ENCODE data around the gene RER1.

The RER1 gene

GRCh38 chr1:2409745-2410144 lies 18.1 kb downstream of the RER1 start:
- no peak for DNase-seq

- DNase-seq = no peak
These were observed 20.3 kb downstream of the RER1 start for GRCh38 chr1:2411801-2412394.

GRCh38 chr1:2412395-2412772 lies 20.7 kb downstream of the RER1 start, which contains the start of gene PEX10:
TSS of gene PEX10 (minus strand) at chr1:2412564. CDS start at chr1:2412502, 62 bp downstream.
- peak; percentile 95 for DNase-seq

DNA sequence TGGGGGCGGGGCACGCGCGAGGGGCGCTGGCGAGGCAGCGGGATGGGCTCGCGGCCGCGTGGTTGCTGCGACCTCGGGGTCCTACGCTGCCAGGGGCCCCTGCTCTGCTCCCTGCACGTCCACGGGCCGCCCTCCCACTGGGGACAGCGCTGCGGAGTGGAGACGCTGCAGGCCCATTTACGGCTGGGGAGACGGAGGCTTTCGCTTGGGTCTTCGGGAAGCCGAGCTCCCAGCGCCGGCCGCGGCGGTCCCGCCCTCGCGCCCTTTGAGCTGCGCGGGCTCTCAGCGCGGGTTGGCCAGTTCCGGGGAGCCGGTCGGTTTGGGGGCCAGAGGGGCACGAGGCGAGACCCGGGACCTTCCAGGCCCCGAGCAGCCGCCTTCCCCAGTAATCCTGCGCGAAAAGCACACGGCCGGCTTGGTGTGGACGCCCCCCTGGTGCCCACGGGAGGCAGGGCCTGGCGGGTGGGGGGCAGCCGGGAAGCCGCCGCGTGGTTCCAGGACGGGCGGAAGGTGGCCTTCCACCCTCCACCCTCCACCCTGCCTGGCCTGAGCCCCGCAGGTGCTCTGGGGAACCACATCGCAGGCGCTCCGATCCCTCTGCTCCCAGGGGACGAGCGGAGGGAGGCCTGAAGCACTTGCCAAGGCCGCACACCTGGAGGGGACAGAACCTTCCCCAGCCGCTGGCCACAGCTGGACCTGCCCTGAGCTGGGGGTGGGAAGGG lies 21.3 kb downstream of the RER1 start:
- DNase-seq = no peak

GRCh38 chr1:2413495-2414296 lies 22.1 kb downstream of the RER1 start:
- DNase-seq = no peak

DNA sequence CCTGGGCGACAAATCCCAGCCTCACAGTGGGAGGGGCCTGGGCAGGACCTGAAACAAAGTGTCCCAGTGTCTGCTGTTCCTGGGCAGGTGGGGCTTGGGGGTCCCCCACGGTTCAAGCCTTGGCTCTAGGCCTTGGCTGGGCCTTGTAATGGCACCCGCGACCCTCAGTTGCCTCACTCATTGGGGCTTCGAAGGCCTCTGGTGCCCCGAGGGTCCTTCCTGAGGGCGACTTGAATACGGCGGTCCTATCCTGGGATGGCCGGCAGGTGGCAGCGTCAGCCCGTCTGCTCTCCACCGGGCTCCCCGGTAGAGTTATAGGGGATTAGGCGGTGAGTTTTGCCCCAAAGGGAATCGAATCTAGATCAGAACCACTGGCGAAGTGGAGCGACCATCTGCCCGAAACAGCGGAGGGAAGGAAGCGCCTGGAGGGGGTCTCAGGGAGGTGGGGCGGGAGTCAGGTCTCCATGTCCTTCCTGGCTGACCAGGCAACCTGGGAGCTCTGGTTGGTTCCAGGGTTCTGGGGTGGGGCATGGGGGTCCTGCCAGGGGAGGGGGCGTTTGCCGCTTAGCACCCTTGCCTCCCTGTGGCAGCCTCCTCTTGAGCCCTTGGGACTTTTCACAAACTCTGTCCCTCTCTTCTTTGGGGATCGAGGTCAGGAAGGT lies 22.8 kb downstream of the RER1 start:
- DNase-seq = peak; percentile 55

GRCh38 chr1:2415337-2415736 lies 23.7 kb downstream of the RER1 start:
- DNase-seq = no peak

GRCh38 chr1:2415801-2416208 lies 24.2 kb downstream of the RER1 start:
- no peak for DNase-seq

DNA sequence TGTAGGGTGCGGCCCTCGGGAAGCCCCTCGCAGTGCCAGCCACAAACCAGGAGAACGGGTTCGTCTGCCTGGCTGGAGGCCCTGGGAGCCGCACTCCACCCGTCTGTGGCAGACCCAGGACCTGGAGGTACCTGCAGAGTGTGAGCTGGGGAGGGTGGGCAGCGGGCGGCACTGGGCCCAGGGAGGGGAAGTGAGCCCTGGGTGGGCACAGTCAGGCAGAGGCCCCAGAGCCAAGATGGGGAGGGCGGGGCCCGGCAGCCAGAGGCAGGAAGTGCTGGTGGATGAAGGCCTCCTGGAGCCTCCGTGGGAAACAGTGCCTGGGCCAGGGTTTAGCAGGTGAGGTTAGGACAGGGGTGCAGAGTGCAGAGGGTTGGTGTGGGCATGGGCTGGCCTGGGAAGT lies 24.8 kb downstream of the RER1 start:
- DNase-seq = no peak

DNA sequence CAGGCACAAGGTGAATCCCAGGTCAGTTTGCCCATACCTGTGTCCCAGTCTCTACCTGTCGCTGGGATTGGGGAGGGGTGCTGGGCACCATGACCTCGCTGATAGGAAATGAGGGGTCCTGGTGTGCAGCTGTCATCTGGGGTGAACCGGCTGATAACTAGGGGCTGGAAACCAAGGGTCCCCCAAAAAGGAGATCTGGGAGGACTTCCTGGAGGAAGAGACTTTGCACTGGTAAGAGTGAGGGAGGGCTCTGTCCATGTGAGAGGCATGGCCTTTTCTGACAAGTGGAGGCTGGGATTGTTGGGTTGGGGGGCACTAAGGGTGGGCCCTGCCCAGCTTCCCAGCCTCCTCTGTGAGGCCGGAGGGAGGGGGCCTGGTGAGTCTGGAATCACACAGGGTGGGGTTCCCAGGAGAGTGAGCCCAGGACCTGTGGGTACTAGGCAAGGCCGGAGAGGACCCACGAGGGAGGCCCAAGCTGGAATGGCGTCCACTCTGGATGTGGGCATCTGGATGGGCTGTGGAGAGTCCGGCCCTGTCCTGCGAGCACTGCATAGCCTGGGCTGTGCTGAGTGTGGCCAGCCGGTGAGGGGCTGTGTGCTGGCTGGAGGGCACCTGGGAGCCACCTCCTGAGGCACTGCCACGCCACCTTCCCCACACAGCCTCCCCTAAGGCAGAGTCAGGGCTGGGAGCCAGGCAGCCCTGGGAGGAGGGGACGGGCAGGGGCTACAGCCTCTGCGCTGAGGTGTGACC lies 25.6 kb downstream of the RER1 start:
- no peak for DNase-seq

- no peak for DNase-seq
These were observed 26.2 kb downstream of the RER1 start for GRCh38 chr1:2417833-2418225.

DNA sequence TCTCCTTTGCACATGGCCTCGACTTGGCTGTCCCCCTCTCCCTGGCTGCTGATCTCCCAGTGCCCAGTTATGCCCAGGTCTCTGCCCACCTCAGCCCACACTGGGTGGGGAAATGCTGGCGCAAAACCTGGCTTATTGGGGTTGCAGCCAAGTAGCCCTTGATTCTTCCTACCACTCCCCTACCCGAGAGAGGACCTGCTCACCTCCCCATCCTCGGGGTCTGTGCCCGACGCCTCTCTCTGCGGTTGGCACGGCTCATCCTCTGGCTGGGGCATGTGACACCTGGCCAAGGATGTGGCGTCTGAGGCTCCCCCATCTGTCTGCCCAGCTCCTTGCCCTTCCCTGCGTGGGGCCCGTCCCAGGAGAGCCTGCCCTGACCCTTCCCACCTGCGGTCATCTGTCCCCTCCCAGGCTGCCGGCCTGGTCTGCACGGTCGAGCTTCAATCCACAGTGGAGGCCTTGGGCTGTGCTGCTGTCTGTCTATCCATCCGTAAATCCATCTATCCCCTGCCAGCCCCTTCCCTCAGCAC lies 27.2 kb downstream of the RER1 start:
- DNase-seq = no peak

- DNase-seq = no peak
These were observed 27.8 kb downstream of the RER1 start for GRCh38 chr1:2419416-2419815.

DNA sequence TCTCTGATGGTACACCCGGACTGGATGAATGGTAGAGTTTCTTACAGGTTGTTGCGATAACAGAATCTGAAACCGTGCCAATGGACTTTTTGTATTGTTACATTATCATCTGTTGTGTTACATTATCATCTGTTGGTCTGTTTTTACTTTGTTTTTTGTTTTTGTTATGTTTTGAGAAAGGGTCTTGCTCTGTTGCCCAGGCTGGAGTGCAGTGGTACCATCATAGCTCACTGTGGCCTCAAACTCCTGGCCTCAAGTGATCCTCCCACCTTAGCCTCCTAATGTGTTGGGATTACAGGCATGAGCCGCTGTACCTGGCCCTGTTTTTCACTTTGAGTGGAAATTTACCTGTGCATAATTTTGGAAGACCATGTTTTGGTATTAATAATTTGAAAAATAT lies 30.9 kb downstream of the RER1 start:
- no peak for DNase-seq

DNA sequence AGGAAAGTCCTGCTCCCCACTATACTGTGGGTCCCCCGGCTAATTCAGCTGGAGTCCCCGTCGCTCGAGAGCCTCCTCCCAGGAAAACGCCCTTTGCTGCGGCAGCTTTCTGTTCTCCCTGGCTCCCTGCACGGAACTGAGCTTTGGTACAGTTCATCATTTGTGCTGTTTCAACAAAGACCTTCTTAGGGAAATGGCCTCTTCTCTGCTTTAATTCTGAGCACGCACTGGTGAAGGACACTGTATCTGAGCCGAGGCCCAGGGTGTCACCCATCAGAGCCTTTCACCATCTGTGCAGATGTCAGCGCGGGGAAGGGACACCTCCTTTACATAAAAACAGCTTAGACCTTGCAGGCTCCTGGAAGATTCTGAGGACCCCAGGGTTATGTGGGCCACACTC lies 34.3 kb downstream of the RER1 start:
- no peak for DNase-seq

DNA sequence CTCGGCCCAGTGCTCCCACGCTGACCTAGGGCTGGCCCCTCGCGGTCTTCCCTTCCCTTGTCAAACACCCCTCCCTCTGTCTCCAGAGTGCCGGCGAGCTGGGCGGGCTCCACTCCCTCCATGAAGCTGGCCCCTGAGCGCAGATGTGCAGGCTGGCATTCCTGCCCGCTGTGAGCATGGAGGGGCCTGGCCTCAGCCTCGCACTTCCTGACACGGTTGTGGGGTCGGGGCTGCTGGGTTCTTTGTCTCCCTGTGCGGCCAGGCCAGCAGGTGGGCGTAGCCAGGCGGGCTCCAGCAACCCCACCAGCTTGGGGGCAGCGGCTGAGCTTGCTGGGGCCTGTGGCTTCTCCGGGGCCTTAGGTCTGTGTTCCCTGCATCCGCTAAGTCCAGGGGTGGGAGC lies 34.9 kb downstream of the RER1 start:
- DNase-seq = no peak

DNA sequence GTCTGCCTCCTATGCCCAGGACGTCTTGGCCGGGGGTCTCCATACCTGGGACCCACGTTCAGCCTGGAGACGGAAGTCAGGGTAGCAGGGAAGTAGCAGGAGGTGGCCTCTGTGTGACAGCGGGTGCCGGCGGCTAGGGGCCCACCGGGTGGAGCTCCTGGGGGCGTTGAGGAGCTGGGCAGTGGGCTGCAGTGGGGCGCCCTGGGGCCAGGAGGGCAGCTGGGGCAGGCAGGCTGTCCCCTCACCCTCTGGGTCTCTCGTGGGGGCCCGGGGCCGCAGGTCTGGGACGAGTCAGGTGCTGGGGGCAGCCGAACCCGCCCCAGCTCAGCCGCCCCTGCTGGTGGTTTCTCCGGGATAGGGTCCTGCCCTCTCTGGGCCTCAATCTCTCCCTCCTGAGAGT lies 35.4 kb downstream of the RER1 start:
- no peak for DNase-seq

GRCh38 chr1:2427976-2428375 lies 36.3 kb downstream of the RER1 start:
- DNase-seq = no peak

GRCh38 chr1:2428490-2428889 lies 36.8 kb downstream of the RER1 start:
- DNase-seq = no peak

GRCh38 chr1:2429780-2430591 lies 38.3 kb downstream of the RER1 start:
- no peak for DNase-seq

DNA sequence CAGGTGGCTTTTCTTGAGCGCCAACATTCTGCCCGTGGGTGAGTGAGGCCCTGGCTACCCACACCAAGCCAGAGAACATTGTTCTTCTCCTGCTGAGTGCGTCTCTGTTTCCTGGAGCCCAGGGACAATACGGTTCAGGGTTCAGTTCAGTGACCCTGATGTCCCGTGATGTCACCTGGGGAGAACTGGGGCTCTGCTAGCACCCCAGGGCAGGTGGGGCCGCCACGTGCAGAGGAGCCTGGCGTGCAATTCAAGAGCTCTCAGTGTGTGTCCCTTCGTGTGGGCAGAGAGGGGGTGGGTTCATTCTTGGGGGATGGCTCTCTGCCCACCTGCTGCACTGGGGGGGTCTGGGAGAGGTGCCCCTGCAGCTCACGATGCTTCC lies 38.9 kb downstream of the RER1 start:
- no peak for DNase-seq

GRCh38 chr1:2431103-2431502 lies 39.5 kb downstream of the RER1 start:
- DNase-seq = no peak

Measured in fibroblast of skin of right quadriceps (primary cell).